ENCODE measurements around the gene MACROD2. TPM values are rescaled to one million over a fixed set of nuclear protein-coding genes. Genes with fewer than 3 reads are reported as not detected.

MACROD2 gene
- total RNA-seq, 1 donor from 2014 or later, result 6.4 TPM

DNA sequence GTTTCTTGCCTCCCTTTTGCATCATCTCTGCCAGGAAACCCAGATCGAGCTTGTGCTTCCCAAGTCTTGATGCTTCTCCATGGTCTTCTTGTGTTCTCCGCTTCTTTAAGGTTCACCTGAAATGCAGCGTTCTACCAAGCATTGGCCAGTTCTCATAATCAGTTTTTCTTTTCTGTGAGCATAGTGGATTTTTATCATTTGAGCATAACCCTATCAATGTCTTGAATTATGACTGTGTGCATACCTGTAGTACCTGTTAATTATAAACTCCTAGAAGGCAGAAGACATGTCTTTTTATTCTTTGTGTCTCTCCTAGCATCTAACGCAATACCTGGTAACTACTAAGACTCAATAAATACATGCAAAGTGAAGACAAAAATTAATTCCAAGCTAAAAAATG is 1146.5 kb downstream of the MACROD2 start:
- no peak for DNase-seq (ENCODE audit: low read depth, low spot score)
- Mint-ChIP-seq H3K27ac (ENCODE audit: unreplicated experiment) (no peak overlapping the region), H3K4me1 (no peaks in the 10 kb centered on the region), H3K4me3 (no peak overlapping the region), H3K9me3 (no peaks in the 10 kb centered on the region), H3K27me3 (ENCODE audit: low read depth) (no peaks in the 10 kb centered on the region), H3K36me3 (ENCODE audit: low read depth) (no peaks in the 10 kb centered on the region)
- TF ChIP-seq, protein P1, sequence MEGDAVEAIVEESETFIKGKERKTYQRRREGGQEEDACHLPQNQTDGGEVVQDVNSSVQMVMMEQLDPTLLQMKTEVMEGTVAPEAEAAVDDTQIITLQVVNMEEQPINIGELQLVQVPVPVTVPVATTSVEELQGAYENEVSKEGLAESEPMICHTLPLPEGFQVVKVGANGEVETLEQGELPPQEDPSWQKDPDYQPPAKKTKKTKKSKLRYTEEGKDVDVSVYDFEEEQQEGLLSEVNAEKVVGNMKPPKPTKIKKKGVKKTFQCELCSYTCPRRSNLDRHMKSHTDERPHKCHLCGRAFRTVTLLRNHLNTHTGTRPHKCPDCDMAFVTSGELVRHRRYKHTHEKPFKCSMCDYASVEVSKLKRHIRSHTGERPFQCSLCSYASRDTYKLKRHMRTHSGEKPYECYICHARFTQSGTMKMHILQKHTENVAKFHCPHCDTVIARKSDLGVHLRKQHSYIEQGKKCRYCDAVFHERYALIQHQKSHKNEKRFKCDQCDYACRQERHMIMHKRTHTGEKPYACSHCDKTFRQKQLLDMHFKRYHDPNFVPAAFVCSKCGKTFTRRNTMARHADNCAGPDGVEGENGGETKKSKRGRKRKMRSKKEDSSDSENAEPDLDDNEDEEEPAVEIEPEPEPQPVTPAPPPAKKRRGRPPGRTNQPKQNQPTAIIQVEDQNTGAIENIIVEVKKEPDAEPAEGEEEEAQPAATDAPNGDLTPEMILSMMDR (conservative IDR thresholded peaks at IDR 0.05), result no peak

DNA sequence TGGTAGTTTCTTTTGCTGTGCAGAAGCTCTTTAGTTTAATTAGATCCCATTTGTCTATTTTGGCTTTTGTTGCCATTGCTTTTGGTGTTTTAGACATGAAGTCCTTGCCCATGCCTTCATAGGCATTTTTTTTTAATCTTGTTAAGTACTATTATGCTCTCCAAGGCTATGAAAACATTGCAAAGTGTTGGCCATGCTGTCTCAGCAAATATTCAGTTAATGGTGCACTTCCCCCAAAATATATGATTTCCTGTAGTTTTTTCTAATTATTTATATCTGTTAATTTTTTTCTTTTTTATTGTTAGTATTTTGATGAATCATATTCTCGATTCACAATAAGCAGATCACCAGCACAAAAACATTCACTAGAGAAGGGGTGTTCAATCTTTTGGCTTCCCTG is 1148.2 kb downstream of the MACROD2 start:
- no peak overlapping the region for H3K4me3 Mint-ChIP-seq
- no peaks in the 10 kb centered on the region for H3K36me3 Mint-ChIP-seq (ENCODE audit: low read depth)
- no peaks in the 10 kb centered on the region for H3K9me3 Mint-ChIP-seq
- TF ChIP-seq, protein P1 (conservative IDR thresholded peaks at IDR 0.05), result no peak
- no peak overlapping the region for H3K27ac Mint-ChIP-seq (ENCODE audit: unreplicated experiment)
- H3K4me1 Mint-ChIP-seq, result no peaks in the 10 kb centered on the region
- H3K27me3 Mint-ChIP-seq (ENCODE audit: low read depth), result no peaks in the 10 kb centered on the region
- DNase-seq (ENCODE audit: low read depth, low spot score), result no peak

DNA sequence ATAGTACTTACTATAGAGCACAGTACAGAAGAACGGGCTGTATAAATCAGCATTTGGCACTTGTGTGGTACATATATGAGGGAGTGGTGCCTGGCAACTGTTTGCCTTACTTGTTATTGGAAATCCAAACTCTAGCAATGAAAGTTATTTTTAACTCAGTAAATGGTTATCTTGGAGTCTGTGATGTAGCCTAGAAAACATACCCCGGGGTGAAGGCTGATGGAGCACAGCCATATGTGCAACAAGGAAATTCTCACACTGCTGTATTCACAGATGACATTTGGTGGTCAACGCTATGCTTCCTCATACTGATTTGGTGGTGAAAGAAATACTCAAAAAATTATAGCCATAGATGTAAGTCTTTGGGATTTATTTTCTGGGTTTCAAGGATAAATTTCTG is 1149.6 kb downstream of the MACROD2 start:
- H3K27ac Mint-ChIP-seq (ENCODE audit: unreplicated experiment), result no peak overlapping the region
- no peak for DNase-seq (ENCODE audit: low read depth, low spot score)
- no peak overlapping the region for H3K4me3 Mint-ChIP-seq
- H3K4me1 Mint-ChIP-seq, result no peaks in the 10 kb centered on the region
- no peaks in the 10 kb centered on the region for H3K27me3 Mint-ChIP-seq (ENCODE audit: low read depth)
- TF ChIP-seq, protein P1 (conservative IDR thresholded peaks at IDR 0.05), result no peak
- no peaks in the 10 kb centered on the region for H3K9me3 Mint-ChIP-seq
- no peaks in the 10 kb centered on the region for H3K36me3 Mint-ChIP-seq (ENCODE audit: low read depth)

DNA sequence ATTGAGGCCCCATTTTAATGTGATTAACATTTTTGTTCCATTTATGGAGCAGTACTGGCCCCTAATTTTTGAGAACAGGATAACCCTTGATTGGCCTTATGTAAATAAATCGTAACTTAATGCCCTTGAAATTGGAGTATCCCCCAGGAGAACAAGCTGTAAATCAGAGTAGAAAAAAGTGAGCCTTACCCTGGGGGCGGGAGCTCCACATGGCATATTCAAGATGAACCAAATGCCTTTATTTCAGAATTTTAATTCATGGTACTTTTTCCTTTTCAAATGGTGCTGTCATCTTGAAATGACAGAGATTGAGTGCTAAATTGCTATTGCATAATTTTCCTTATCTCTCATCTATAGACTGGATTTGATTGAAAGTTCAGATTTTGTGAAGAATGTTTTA is 1151.6 kb downstream of the MACROD2 start:
- DNase-seq (ENCODE audit: low read depth, low spot score), result no peak
- Mint-ChIP-seq H3K27ac (ENCODE audit: unreplicated experiment) (no peak overlapping the region), H3K4me1 (no peaks in the 10 kb centered on the region), H3K4me3 (no peak overlapping the region), H3K9me3 (peaks cover under 1% of the 10 kb centered on the region), H3K27me3 (ENCODE audit: low read depth) (no peaks in the 10 kb centered on the region), H3K36me3 (ENCODE audit: low read depth) (no peaks in the 10 kb centered on the region)
- TF ChIP-seq, protein P1 (conservative IDR thresholded peaks at IDR 0.05), result no peak

DNA sequence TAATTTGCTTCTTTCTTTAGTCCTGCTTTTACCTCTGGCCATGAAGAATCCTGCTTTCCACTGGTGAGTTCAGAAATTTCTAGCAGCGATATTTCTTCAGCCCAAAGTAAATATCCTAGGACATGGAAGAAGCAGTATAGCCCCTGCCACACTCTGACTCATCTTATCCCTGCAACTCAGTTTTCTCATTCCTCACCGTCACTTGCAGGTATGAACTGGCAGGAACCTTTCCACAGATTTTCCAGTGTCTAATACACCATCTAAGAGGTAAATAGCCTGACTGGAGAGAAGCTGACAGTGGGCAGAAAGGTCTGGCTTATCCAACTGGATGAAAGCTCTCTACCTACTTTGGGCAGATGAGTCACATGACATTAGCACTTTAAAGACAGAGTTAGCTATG is 1158.8 kb downstream of the MACROD2 start:
- H3K27me3 Mint-ChIP-seq (ENCODE audit: low read depth), result no peaks in the 10 kb centered on the region
- no peak for DNase-seq (ENCODE audit: low read depth, low spot score)
- H3K4me3 Mint-ChIP-seq, result no peak overlapping the region
- H3K36me3 Mint-ChIP-seq (ENCODE audit: low read depth), result peaks cover 5% of the 10 kb centered on the region
- TF ChIP-seq, protein P1 (conservative IDR thresholded peaks at IDR 0.05), result no peak
- H3K4me1 Mint-ChIP-seq, result no peaks in the 10 kb centered on the region
- H3K27ac Mint-ChIP-seq (ENCODE audit: unreplicated experiment), result no peak overlapping the region
- H3K9me3 Mint-ChIP-seq, result peaks cover 7% of the 10 kb centered on the region

All from neural crest cell (in vitro differentiated cells).